Choroid plexus epithelial cell (primary cell): ENCODE measurements around the gene PAFAH1B2.

Experiments
- DNase-seq: peaks from one replicate; pipeline ENCODE4 v3.0.0-alpha.2; 2010; ENCODE audit warnings: low read depth
- H3K4me3 ChIP-seq: 2 replicates; pipeline ENCODE4 v1.5.1; 2011; ENCODE audit warnings: low read depth, mild to moderate bottlenecking, control low read depth, low read length, moderate library complexity
- TF ChIP-seq, protein P1 (sequence below): conservative IDR thresholded peaks from 2 replicates; pipeline ENCODE4 v1.5.1; 2011; ENCODE audit warnings: low read depth, mild to moderate bottlenecking, control low read depth, inconsistent platforms, low read length, moderate library complexity

The PAFAH1B2 gene

DNA sequence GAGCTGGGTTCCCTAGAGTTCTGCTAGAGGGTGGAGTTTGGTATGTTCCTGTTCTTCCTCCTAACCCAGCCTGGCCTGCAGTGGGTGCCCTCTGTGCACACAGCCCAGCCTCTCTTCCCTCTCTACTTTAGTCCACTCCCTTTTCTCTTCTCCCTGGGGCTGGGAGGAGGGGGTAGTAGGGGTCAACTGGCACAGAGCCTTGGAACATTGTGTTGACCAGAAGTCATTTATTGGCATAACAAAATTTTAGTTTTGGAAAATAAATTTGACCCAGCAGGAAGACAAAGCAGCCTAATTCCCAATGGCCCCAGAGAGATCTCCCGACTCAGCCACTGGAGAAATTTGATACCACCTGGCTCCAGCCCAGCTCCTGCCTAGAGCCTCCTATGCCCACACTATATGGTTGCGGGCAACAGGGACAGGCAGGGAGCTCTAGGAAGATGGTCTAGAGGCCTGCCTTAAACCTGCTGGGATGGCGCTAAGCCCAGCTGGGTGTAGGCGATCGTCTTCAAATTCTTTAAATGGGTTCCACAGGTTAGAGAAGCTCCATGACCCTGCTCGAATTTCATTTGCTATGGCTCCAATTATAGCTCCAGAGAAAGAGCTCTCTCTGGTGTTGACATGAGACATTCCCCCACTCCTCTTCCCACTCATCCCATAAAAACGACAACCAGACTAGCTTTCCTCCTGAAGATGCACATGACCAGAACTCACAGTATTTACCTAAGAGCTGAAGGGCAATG lies 77.9 kb downstream of the PAFAH1B2 start:
- DNase-seq: peak; percentile 62
- H3K4me3 ChIP-seq: no peak overlapping the region
- TF ChIP-seq, protein P1, sequence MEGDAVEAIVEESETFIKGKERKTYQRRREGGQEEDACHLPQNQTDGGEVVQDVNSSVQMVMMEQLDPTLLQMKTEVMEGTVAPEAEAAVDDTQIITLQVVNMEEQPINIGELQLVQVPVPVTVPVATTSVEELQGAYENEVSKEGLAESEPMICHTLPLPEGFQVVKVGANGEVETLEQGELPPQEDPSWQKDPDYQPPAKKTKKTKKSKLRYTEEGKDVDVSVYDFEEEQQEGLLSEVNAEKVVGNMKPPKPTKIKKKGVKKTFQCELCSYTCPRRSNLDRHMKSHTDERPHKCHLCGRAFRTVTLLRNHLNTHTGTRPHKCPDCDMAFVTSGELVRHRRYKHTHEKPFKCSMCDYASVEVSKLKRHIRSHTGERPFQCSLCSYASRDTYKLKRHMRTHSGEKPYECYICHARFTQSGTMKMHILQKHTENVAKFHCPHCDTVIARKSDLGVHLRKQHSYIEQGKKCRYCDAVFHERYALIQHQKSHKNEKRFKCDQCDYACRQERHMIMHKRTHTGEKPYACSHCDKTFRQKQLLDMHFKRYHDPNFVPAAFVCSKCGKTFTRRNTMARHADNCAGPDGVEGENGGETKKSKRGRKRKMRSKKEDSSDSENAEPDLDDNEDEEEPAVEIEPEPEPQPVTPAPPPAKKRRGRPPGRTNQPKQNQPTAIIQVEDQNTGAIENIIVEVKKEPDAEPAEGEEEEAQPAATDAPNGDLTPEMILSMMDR: peak; percentile 16

DNA sequence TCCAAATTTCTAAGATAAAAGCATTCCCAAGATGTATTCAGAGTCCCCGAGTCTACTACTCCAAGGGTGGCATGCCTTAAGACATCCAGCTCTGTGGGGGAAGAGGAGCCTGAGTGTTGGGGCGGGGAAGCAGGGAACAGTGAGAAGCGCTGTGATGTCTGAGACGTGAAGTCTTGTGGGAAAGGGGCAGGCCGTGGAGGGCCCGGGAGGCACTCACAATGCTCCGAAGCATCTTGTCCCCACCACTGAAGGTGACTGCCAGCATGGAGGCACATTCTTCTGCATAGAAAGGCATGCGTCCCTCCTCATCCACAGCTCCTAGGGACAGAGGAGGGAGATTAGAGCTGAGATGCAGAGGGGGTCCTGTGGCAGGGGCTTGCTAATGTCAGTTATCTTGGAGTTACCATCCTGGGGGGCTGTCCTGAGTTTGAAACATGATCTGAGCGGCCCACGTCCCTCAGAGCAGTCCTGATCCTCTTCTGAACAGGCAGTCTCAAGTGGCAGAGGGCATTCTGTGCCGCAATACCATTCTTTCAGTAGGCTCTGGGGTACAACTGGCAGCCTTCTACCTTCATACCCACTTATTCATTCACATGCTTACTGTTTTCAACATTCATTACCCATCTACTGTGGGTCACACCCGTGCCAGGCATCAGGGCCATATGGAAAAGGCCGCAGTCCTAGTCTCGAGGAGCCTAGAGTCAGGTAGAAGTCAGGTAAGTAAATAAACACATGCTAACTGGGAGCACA lies 79.1 kb downstream of the PAFAH1B2 start:
- TF ChIP-seq, protein P1: no peak
- DNase-seq: no peak
- no peak overlapping the region for H3K4me3 ChIP-seq

DNA sequence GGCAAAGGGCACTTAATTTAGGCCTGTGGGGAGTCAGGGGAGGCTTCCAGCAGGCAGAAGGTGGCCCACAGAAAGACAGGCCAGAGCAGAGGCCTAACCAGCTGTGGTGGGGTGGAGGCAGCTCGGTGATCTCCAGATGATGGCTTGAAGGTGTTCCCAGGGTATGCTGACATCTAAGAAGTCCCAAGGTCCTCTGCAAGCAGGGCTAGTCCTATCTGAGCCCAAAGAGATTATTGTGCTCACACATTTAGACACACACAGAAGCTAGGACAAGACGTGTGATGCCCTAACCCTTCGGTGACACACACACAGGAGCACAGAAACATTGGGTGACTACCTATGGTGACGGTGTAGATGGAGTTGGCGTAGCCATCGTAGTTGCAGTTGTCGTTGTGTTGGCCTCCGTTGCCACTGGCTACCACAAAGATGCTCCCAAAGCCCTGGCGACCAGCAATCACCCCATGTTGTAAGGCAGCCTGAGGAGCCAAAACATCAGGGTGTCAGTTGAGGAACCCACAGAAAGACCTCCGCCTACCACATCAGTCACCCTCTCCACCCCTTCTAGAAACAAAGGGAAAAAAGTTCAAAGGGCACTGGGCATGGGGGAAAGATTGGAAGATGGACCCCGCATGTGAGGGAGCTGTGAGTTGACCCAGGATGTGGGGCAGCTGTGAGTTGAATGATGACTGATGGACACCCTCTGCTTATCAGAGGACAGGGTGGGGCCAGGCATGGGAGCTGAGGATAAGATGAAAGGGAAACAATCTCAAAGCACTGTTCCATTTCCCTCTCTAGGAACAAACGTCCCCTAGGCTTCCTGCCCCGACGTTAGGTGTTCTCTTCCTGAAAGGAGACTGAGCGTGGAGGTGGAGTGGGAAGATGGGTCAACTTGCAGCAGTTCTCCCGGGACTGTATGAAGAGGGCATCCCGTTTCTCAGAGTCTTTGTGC lies 79.9 kb downstream of the PAFAH1B2 start:
- TF ChIP-seq, protein P1: no peak
- no peak overlapping the region for H3K4me3 ChIP-seq
- no peak for DNase-seq

DNA sequence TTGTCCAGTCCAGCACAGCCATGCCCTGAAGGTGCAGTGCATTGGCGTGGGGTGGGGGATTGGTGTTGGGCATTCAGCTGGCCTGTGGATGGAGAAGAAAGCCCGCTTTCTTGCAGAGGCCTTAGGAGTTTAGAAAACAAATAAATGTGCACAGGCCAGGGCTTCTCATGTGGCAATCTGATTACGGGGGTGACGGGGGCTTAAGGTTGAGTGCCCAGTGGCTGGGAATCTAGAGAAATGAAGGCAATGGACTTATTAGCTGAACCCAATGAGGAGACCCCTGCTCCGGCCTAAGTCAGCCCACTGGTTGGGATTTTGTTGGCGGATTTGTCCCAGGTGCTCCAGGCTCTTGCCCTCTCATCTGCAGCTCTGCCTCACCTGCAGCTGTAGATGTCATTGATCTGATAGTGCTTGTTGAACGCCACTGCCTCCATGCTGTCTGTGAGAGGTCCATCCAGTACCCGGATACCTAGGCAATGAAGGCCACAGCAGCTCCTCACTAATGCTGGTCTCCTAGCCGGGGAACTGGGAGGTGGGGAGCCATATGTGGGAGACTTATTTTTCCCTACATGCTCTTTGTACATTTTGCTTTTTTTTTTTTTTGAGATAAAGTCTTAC lies 81.6 kb downstream of the PAFAH1B2 start:
- H3K4me3 ChIP-seq: no peak overlapping the region
- TF ChIP-seq, protein P1: no peak
- no peak for DNase-seq
